RKO (cell line): ENCODE measurements around the gene CLCN3.
"Not testable (repeated sequence)": the region's sequence is repeated elsewhere in the genome, so short reads cannot be mapped to it uniquely, and the experiment has no call there.

Source experiments
- DNase-seq: peaks from one replicate; pipeline ENCODE4 v3.0.0-alpha.2; 2016; ENCODE audit warnings: low spot score

The CLCN3 gene

DNA sequence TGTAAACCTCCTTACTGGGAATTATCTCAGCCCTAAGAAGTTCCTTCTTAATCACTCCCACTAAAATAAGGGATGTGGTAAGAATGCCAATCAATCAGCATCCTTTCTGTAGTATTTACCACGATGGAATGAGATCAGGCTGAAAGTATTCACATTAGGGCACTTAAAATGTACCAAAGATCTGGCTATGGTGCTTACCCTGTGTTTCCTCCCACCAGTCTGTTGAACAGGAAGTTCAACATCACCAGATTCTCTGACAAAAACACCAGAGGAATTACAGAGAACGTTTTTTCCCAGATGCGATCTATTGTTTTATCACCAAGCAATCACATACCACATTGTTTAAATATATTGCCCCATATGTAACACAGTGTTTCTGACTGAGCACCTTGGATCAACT is 2.1 kb upstream of the CLCN3 start:
- DNase-seq = no peak

DNA sequence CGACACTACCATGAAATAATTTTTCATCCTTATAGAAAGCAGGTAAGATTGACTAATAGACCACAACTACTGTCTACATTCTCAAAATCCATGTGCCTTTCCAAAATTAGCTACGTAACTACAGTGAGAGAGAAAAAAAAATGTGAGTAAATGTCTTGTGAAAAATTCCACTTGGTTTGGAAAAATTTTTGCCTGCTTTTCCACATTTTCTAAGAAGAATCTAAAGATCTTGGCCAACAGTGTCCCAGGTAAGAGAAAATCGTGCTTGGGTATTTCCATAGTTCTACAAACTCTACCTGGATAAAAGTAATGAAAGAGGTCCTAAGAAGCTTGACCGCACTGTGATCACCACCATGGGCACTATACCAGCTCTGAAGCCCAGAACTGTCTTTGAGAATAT is 1.4 kb upstream of the CLCN3 start:
- no peak for DNase-seq

- DNase-seq = peak; percentile 70
Observed at GRCh38 chr4:169619518-169619957, 840 bp upstream of the CLCN3 start.

DNA sequence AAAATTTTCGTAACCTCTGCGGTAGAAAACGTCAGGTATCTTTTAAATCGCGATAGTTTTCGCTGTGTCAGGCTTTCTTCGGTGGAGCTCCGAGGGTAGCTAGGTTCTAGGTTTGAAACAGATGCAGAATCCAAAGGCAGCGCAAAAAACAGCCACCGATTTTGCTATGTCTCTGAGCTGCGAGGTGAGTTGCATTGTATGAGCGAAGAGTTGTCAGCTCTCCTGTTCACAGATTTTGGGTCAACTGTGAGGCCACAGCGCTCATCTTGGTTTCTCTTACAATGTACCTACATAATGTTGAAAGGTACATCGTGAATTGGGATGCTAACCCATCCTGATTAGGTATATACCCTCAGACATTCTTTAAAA is 486 bp downstream of the CLCN3 start:
- peak; percentile 56 for DNase-seq

DNA sequence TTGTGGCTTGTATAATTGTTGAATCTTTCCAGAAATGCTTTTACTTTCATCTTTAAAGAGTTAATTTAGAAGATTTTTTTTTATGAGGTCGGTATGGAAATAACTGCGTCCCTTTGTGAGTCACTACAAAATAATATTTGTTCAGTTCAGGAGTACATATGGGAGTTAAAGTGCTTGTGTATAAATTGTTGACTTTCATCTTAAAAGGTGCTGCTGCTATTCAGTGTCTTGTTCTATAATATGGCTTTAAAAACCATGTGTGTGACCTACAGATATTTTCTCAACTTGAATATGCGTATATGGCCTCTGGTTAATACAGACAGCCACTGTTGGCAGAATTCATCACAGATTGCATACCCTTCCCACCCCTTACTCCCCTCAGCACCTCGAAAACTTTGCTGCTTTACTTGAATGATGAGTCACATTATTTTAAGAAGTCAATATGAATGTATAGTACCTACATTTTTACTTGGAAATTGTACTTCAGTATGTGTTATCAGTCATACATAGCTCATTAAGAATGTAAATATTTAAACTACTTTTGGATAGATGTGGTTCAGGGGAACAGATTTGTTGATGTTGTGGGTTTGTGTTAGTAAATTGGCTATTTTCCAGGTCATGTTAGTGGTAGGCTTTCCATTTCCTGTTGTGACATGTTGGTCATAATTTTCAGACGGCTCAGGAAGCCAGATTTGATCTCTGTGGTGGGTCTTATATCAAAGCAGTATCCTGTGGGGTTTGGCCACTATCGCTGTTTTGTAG is 1.5 kb downstream of the CLCN3 start:
- peak; percentile 88 for DNase-seq

- peak; percentile 45 for DNase-seq
Observed at GRCh38 chr4:169622566-169622965, 2.2 kb downstream of the CLCN3 start.

- not testable (repeated sequence) for DNase-seq
Observed at GRCh38 chr4:169624012-169624411, 3.6 kb downstream of the CLCN3 start.

GRCh38 chr4:169625886-169626285 is 5.5 kb downstream of the CLCN3 start:
- no peak for DNase-seq

- DNase-seq = no peak
Observed at GRCh38 chr4:169626331-169627282, 6.2 kb downstream of the CLCN3 start.

GRCh38 chr4:169627307-169627706 is 6.9 kb downstream of the CLCN3 start:
- no peak for DNase-seq

DNA sequence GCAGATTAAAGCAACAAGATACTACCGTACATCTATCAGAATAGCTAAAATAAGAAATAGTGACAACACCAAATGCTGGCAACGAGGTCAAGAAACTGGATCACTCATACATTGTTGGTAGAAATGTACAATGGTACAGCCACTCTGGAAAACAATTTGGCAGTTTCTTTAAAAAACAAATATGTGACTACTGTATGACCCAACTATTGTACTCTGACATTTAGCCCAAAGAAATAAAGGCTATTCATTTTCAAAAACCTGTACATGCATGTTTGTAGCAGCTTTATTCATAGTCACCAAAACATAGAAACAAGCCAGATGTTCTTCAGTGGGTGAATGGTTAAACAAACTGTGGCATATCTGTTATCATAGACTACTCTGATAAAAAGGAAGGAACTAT is 8.2 kb downstream of the CLCN3 start:
- DNase-seq = no peak

GRCh38 chr4:169630069-169630468 is 9.7 kb downstream of the CLCN3 start:
- DNase-seq = no peak

DNA sequence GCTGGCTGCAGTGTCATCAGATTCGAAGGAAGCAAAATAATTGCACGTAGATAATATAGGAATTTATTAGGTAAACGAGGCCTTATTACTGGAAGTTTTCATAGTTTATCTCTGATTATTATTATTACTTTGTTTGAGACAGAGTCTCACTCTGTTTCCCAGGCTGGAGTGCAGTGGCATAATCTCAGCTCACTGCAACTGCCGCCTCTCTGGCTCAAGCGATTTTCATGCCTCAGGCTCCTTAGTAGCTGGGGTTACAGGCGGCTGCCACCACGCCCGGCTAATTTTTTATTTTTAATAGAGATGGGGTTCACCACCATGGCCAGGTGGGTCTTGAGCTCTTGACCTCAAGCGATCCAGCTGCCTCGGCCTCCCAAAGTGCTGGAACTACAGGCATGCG is 12.5 kb downstream of the CLCN3 start:
- DNase-seq = no peak

GRCh38 chr4:169634975-169635374 is 14.6 kb downstream of the CLCN3 start:
- no peak for DNase-seq

GRCh38 chr4:169640261-169640870 is 20.0 kb downstream of the CLCN3 start:
- no peak for DNase-seq

- no peak for DNase-seq
Observed at GRCh38 chr4:169644802-169645201, 24.4 kb downstream of the CLCN3 start.

DNA sequence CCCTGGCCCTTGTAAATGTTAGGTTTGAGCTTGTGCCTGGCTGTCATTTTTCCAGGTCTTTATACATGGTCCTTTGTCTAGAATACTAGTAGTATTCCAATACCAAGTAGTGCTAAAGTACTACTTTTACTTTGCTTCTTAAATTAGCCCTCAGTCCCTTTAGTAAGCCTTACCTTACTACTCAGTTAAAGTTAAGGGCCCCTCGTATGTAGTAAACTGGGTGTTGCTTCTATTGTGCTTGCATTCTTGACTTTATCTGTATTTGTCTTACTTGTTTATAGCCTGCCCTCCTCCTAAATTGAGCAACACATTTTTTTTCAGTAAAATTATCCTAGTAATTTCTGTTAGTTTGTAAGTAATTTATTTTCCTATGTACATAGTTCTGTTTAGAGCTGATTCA is 25.2 kb downstream of the CLCN3 start:
- DNase-seq = no peak

GRCh38 chr4:169649545-169650226 is 29.3 kb downstream of the CLCN3 start:
- DNase-seq = no peak

GRCh38 chr4:169650227-169650936 is 30.0 kb downstream of the CLCN3 start:
- no peak for DNase-seq

DNA sequence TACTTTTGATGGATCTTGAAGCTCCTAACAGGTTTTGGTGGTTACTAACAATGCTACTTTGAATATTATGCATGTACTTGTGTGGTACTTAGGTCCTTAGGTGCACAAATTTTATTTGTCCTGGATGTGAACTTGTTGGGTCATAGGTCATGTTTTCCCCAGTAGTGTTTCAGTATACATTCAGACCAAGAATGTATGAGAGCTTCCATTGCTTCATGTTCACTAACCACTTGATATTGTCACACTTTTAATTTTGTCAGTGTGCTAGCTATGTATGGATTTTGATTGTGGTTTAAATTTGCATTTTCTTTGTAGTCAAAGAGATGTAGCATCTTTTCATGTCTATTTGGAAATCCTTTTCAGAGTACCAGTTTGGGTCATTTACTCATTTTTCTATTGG is 32.2 kb downstream of the CLCN3 start:
- DNase-seq = no peak

- no peak for DNase-seq
Observed at GRCh38 chr4:169655401-169655800, 35.0 kb downstream of the CLCN3 start.
